ENCODE measurements around the gene RTCA.
A peak's percentile ranks its signal among the peaks of the same experiment; 100 is the strongest.
"Not testable (repeated sequence)": the region's sequence is repeated elsewhere in the genome, so short reads cannot be mapped to it uniquely, and the experiment has no call there.

The RTCA gene

DNA sequence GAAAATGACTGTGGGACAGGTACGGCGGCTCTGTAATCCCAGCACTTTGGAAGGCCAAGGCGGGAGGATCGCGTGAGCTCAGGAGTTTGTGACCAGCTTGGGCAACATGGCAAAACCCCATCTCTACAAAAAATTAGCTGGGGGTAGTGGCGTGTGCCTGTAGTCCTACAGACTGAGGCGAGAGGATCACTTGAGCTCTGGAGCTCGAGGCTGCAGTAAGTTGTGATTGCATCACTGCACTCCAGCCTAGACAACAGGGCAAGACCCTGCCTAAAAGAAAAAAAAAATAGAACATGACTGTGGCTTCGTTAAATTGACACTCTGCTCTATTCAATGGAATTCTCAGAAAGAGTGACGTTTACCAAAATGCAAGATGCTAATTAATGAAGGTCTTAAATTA, 12.5 kb upstream of the RTCA start:
- no peak overlapping the region for H3K4me3 ChIP-seq (ENCODE audit: low read depth, low read length)
- no peak for DNase-seq (ENCODE audit: low read depth)
- TF ChIP-seq CTCF (IDR thresholded peaks at IDR 0.05; ENCODE audit: insufficient read depth, low read depth, low read length, missing control alignments), result no peak

- not testable (repeated sequence) for DNase-seq (ENCODE audit: low read depth)
These were observed 9.7 kb upstream of the RTCA start for GRCh38 chr1:100256273-100256672.

DNA sequence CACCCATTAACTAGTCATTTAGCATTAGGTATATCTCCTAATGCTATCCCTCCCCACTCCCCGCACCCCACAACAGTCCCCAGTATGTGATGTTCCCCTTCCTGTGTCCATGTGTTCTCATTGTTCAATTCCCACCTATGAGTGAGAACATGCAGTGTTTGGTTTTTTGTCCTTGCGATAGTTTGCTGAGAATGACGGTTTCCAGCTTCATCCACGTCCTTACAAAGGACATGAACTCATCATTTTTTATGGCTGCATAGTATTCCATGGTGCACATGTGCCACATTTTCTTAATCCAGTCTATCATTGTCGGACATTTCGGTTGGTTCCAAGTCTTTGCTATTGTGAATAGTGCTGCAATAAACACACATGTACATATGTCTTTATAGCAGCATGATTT, 7.6 kb upstream of the RTCA start:
- not testable (repeated sequence) for DNase-seq (ENCODE audit: low read depth); H3K4me3 ChIP-seq (ENCODE audit: low read depth, low read length)

More at GRCh38 chr1:100256273-100256672, 9.7 kb upstream of the RTCA start:
- H3K4me3 ChIP-seq (ENCODE audit: low read depth, low read length), result not testable (repeated sequence)

DNA sequence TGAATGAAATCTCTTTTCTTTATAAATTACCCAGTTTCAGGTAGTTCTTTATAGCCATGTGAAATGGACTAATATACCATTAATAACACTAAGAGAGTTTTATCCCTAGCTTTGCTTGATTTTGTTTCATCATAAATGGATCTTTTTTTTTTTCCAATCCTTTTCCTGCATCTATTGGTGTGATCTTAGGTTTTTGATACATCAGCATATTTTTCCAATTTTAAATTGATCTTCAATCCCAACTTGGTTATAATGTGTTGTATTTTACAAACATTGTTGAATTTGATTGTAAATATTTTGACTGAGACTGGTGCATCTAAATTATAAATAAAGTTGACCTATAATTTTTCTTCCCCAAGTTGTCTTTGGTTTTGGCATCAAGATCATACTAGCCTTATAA, 4.3 kb upstream of the RTCA start:
- TF ChIP-seq CTCF (IDR thresholded peaks at IDR 0.05; ENCODE audit: insufficient read depth, low read depth, low read length, missing control alignments), result no peak
- no peak for DNase-seq (ENCODE audit: low read depth)
- no peak overlapping the region for H3K4me3 ChIP-seq (ENCODE audit: low read depth, low read length)

DNA sequence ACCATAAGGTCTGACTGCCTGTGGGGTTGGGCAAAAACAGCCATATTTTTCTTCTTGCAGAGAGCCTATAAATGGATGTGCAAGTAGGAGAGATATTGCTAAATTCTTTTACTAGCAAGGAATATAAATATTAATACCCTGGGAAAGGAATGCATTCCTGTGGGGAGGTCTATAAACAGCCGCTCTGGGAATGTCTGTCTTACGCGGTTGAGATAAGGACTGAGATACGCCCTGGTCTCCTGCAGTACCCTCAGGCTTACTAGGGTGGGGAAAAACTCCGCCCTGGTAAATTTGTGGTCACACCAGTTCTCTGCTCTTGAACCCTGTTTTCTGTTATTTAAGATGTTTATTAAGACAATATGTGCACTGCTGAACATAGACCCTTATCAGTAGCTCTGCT, 1.9 kb upstream of the RTCA start:
- not testable (repeated sequence) for DNase-seq (ENCODE audit: low read depth); H3K4me3 ChIP-seq (ENCODE audit: low read depth, low read length)

DNA sequence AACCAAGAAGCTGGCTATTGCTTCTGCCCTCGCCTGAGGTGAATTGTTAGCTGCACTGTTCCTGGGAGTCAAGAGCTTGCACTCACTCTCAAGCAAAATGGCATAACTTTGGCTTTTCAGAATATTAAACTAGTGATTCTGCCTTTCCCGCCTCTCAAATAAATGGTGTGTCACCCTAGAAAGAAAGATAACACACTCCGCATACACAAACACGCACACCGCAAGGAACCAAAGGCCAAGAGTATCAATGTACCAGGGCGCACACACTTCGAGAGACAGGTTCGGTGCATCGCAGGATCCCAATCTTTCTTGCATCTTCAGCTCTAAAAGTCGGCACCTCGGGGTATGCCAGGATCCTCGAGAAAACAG, 470 bp upstream of the RTCA start:
- H3K4me3 ChIP-seq (ENCODE audit: low read depth, low read length), result peak overlapping the region; percentile 97
- no peak for DNase-seq (ENCODE audit: low read depth)
- TF ChIP-seq CTCF (IDR thresholded peaks at IDR 0.05; ENCODE audit: insufficient read depth, low read depth, low read length, missing control alignments), result no peak

DNA sequence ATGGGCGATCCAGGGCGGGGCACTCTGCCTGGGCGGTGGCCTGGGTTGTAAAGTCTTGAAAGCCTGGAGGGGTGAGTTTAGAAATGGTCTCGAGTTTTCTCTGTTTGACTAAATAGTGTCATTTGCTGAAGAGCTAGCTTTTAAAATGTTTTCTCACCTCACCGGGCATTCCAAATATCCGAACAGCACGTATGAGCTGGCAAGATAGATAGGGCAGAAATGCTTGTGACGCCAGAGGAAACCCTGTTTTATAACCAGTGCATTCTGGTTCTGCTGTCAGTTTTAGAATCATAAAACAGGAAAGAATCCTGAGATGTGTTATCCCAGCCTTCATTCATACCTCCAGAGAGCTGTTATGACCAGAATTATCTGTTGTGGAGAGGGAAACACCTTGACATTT, 725 bp downstream of the RTCA start:
- peak overlapping the region; percentile 97 for H3K4me3 ChIP-seq (ENCODE audit: low read depth, low read length)
- no peak for TF ChIP-seq CTCF (IDR thresholded peaks at IDR 0.05; ENCODE audit: insufficient read depth, low read depth, low read length, missing control alignments)
- DNase-seq (ENCODE audit: low read depth), result peak; percentile 28

DNA sequence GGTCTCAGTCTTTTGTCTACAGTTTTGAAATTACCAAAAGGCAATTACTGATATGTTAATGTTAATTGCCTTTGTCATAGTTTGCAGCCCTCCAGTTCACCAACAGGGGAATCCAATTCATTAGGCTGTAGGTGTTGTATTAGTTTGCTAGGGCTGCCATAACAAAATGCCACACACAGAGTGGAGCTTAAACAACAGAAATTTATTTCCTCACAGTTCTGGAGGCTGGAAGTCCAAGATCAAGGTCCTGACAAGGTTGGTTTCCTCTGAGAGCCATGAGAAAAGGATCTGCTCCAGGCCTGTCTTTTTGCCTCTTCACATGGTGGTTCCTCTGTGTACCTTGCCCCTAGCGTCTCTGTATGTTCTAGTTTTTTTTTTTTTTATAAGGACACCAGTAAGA, 1.3 kb downstream of the RTCA start:
- no peak for TF ChIP-seq CTCF (IDR thresholded peaks at IDR 0.05; ENCODE audit: insufficient read depth, low read depth, low read length, missing control alignments)
- no peak for DNase-seq (ENCODE audit: low read depth)
- H3K4me3 ChIP-seq (ENCODE audit: low read depth, low read length), result peak overlapping the region; percentile 97

GRCh38 chr1:100268202-100268601, 2.2 kb downstream of the RTCA start:
- no peak overlapping the region for H3K4me3 ChIP-seq (ENCODE audit: low read depth, low read length)
- DNase-seq (ENCODE audit: low read depth), result no peak
- no peak for TF ChIP-seq CTCF (IDR thresholded peaks at IDR 0.05; ENCODE audit: insufficient read depth, low read depth, low read length, missing control alignments)
